NCI-H187 treated with DMSO at 0.1 percent for 48 hours (cell line): ENCODE results near the gene ZBTB37.
"Not testable (repeated sequence)": the region's sequence is repeated elsewhere in the genome, so short reads cannot be mapped to it uniquely, and the experiment has no call there.

Experiments
- DNase-seq: peaks from one replicate; lab custom pipeline; 2025; lab: John Stamatoyannopoulos, UW

ZBTB37 gene

GRCh38 chr1:173865468-173866164, 2.6 kb upstream of the ZBTB37 start:
- DNase-seq: no peak

GRCh38 chr1:173866413-173867115, 1.6 kb upstream of the ZBTB37 start:
- no peak for DNase-seq

GRCh38 chr1:173867141-173867752, 933 bp upstream of the ZBTB37 start:
- DNase-seq: no peak

GRCh38 chr1:173867753-173868265, 371 bp upstream of the ZBTB37 start, which contains the start of gene GAS5:
Gene GAS5, minus strand, starts transcription at chr1:173867989.
- peak; percentile 100 for DNase-seq

- no peak for DNase-seq
Observed at GRCh38 chr1:173869021-173869359, 810 bp downstream of the ZBTB37 start.

GRCh38 chr1:173870252-173871075, 2.3 kb downstream of the ZBTB37 start:
- DNase-seq: no peak

- DNase-seq: no peak
Observed at GRCh38 chr1:173871091-173871490, 2.9 kb downstream of the ZBTB37 start.

GRCh38 chr1:173871500-173871899, 3.3 kb downstream of the ZBTB37 start:
- DNase-seq: no peak

GRCh38 chr1:173876732-173877131, 8.6 kb downstream of the ZBTB37 start:
- DNase-seq: no peak

- DNase-seq: no peak
Observed at GRCh38 chr1:173878251-173878650, 10.1 kb downstream of the ZBTB37 start.

GRCh38 chr1:173881117-173881516, 12.9 kb downstream of the ZBTB37 start:
- not testable (repeated sequence) for DNase-seq

- DNase-seq: no peak
Observed at GRCh38 chr1:173884701-173885100, 16.5 kb downstream of the ZBTB37 start.

- DNase-seq: no peak
Observed at GRCh38 chr1:173886746-173887611, 18.8 kb downstream of the ZBTB37 start.

GRCh38 chr1:173887627-173888026, 19.4 kb downstream of the ZBTB37 start:
- no peak for DNase-seq

- no peak for DNase-seq
Observed at GRCh38 chr1:173888749-173889148, 20.6 kb downstream of the ZBTB37 start.

GRCh38 chr1:173889885-173890284, 21.7 kb downstream of the ZBTB37 start:
- no peak for DNase-seq

GRCh38 chr1:173893611-173894010, 25.4 kb downstream of the ZBTB37 start:
- no peak for DNase-seq

- no peak for DNase-seq
Observed at GRCh38 chr1:173894189-173894588, 26.0 kb downstream of the ZBTB37 start.

GRCh38 chr1:173900427-173900826, 32.2 kb downstream of the ZBTB37 start:
- no peak for DNase-seq

- no peak for DNase-seq
Observed at GRCh38 chr1:173900992-173901391, 32.8 kb downstream of the ZBTB37 start.
